Right lobe of liver (tissue), 6 donors: ENCODE results near the gene PTPRK. TPM values are rescaled to one million over a fixed set of nuclear protein-coding genes. Genes with fewer than 3 reads are reported as not detected.
A peak's percentile ranks its signal among the peaks of the same experiment; 100 is the strongest.

Experiments
- ATAC-seq, 4 donors: fragments of 200-7000 bp; cut with Tn5 transposase; one replicate each; pipeline ENCODE4 v1.9.1; 2020; ENCODE audit warnings: mild to moderate bottlenecking in 4 of 4, moderate library complexity in 4 of 4
- DNase-seq, 3 donors: peaks; one replicate each; pipeline ENCODE4 v3.0.0-alpha.2; 2020
- H3K27ac ChIP-seq, 3 donors: fragments of 200-600 bp; one replicate each; pipeline ENCODE4 v1.8.0; 2022
- H3K27me3 ChIP-seq, 2 donors: fragments of 200-600 bp; one replicate each; pipeline ENCODE4 v1.8.0; 2022
- H3K36me3 ChIP-seq, 4 donors: fragments of 200-600 bp; sonication (generic) in 1 of 4; one replicate each; pipeline versions ENCODE4 v1.5.1 to v1.8.0; 2017 to 2022; ENCODE audit warnings: control low read depth in 1 of 4
- H3K4me1 ChIP-seq, 4 donors: fragments of 200-600 bp; sonication (generic) in 1 of 4; one replicate each; pipeline versions ENCODE4 v1.5.1 to v1.8.0; 2017 to 2022; ENCODE audit warnings: control low read depth in 1 of 4
- H3K4me3 ChIP-seq, 3 donors: fragments of 200-600 bp; one replicate each; pipeline ENCODE4 v1.8.0; 2022
- H3K9me3 ChIP-seq, 4 donors: fragments of 200-600 bp; sonication (generic) in 1 of 4; one replicate each; pipeline versions ENCODE4 v1.5.1 to v1.8.0; 2017 to 2022; ENCODE audit warnings: control low read depth in 1 of 4
- CTCF ChIP-seq, 4 donors: fragments of 200-600 bp in 3 of 4; fragments of 450-650 bp in 1 of 4; IDR thresholded peaks; one replicate each; pipeline versions ENCODE4 v1.5.1 to v1.8.0; 2016 to 2022; ENCODE audit warnings: antibody characterized with exemption in 4 of 4, mild to moderate bottlenecking in 2 of 4
- POLR2A ChIP-seq: fragments of 450-650 bp; IDR thresholded peaks from one replicate; pipeline ENCODE4 v1.6.1; 2017; ENCODE audit warnings: antibody characterized with exemption, mild to moderate bottlenecking
- WGBS: methylation state at CpG from one replicate; pipeline ENCODE4 v1.1.6; 2018; ENCODE audit warnings: low coverage, low lambda C conversion rate; ENCODE audit not compliant: insufficient coverage; ENCODE audit errors: missing lambda C conversion rate; 5-methylcytosine and 5-hydroxymethylcytosine counted together
- intact Hi-C, 2 donors: fragments of 100-400 bp; cut with DNase I; formaldehyde crosslinking; loops; one replicate each; pipeline versions ENCODE4 v1.11.2 to v1.14.1; 2022
- total RNA-seq, 6 experiments: library from RNA; depleted of rRNA in 2 of 6; stranded (reverse); fragments of >200 nt in 2 of 6; fragmentation: NEBNext Ultra II Directional in 3 of 6; extraction: Animal tissue kit (Norgen Biotek cat#: 25700) in 3 of 6; gene quantifications; one replicate each; pipeline versions ENCODE4 v1.1.0 to v1.2.4, GENCODE V29; 2016 to 2023
- donor health status: DM: no; HTN: yes; CAD: no.
- donor health status: DM: no; HTN: no; CAD: no.
- donor health status: DM: no; HTN: no; CAD: no.
- donor health status: DM: no; HTN: yes; CAD: no.
- donor health status: DM: no; HTN: yes; CAD: no.

PTPRK gene
- total RNA-seq, 6 experiments from 2014 or later = 27.7 to 54.5 (median 35.7) TPM

- Histone ChIP-seq H3K4me1 (no peaks in the 10 kb centered on the region), H3K36me3 (peaks cover 0 to 13% (median 6%) of the 10 kb centered on the region in 4 donors), H3K4me3 (no peak overlapping the region), H3K9me3 (no peaks in the 10 kb centered on the region), H3K27me3 (no peaks in the 10 kb centered on the region), H3K27ac (no peak overlapping the region)
- DNase-seq (no peak), ATAC-seq (no peak)
- TF ChIP-seq POLR2A (no peak), CTCF (IDR thresholded peaks at IDR 0.05) (no peak)
- intact Hi-C loops = no loop called here
- WGBS = 85% methylated on average over 4 of the region's 4 CpGs
These were observed 543.6 kb downstream of the PTPRK start for GRCh38 chr6:127976796-127977195.

GRCh38 chr6:127976111-127976510 lies 544.3 kb downstream of the PTPRK start:
- 70% methylated on average over 3 of the region's 3 CpGs for WGBS
- Histone ChIP-seq H3K27ac (no peak overlapping the region), H3K4me3 (no peak overlapping the region), H3K27me3 (no peaks in the 10 kb centered on the region), H3K4me1 (no peaks in the 10 kb centered on the region), H3K9me3 (no peaks in the 10 kb centered on the region), H3K36me3 (peaks cover 0 to 13% (median 6%) of the 10 kb centered on the region in 4 donors)
- ATAC-seq (no peak), DNase-seq (no peak)
- TF ChIP-seq CTCF (IDR thresholded peaks at IDR 0.05) (no peak), POLR2A (no peak)
- intact Hi-C loops = no loop called here

GRCh38 chr6:127972815-127973214 lies 547.6 kb downstream of the PTPRK start:
- DNase-seq (no peak), ATAC-seq (no peak)
- TF ChIP-seq POLR2A (no peak), CTCF (IDR thresholded peaks at IDR 0.05) (no peak)
- Histone ChIP-seq H3K36me3 (peaks cover 0 to 11% (median 7%) of the 10 kb centered on the region in 4 donors), H3K27ac (no peak overlapping the region), H3K4me1 (no peaks in the 10 kb centered on the region), H3K27me3 (no peaks in the 10 kb centered on the region), H3K4me3 (no peak overlapping the region), H3K9me3 (no peaks in the 10 kb centered on the region)
- 89% methylated on average over 8 of the region's 8 CpGs for WGBS
- intact Hi-C loops = no loop called here

GRCh38 chr6:127971945-127972391 lies 548.4 kb downstream of the PTPRK start:
- no peak for TF ChIP-seq CTCF (IDR thresholded peaks at IDR 0.05)
- TF ChIP-seq POLR2A = no peak

GRCh38 chr6:127971386-127971785 lies 549.0 kb downstream of the PTPRK start:
- WGBS = 90% methylated on average over 2 of the region's 2 CpGs
- H3K27ac ChIP-seq = no peak overlapping the region

More at GRCh38 chr6:127971945-127972391, 548.4 kb downstream of the PTPRK start:
- no peaks in the 10 kb centered on the region for H3K4me1 ChIP-seq
- WGBS = 78% methylated on average over 4 of the region's 4 CpGs
- no peaks in the 10 kb centered on the region for H3K27me3 ChIP-seq
- H3K36me3 ChIP-seq = peaks cover 0 to 11% (median 7%) of the 10 kb centered on the region in 4 donors
- intact Hi-C loops = no loop called here
- H3K4me3 ChIP-seq = no peak overlapping the region
- no peak overlapping the region for H3K27ac ChIP-seq
- peak in 2 of 4 donors; percentile 23 to 36 for ATAC-seq
- H3K9me3 ChIP-seq = no peaks in the 10 kb centered on the region
- DNase-seq = no peak

More at GRCh38 chr6:127971386-127971785, 549.0 kb downstream of the PTPRK start:
- Histone ChIP-seq H3K4me1 (no peaks in the 10 kb centered on the region), H3K9me3 (no peaks in the 10 kb centered on the region), H3K27me3 (no peaks in the 10 kb centered on the region), H3K36me3 (peaks cover 0 to 10% (median 5%) of the 10 kb centered on the region in 4 donors), H3K4me3 (no peak overlapping the region)
- intact Hi-C loops = no loop called here
- TF ChIP-seq POLR2A (no peak), CTCF (IDR thresholded peaks at IDR 0.05) (no peak)
- no peak for ATAC-seq
- no peak for DNase-seq
